Middle frontal gyrus (tissue), 1 donor: ENCODE measurements around the gene AKAP13.

ENCODE experiments used
- DNase-seq: peaks from one replicate; pipeline ENCODE4 v3.0.0-alpha.2; 2015; ENCODE audit warnings: low spot score; ENCODE audit errors: extremely low spot score

Gene AKAP13

DNA sequence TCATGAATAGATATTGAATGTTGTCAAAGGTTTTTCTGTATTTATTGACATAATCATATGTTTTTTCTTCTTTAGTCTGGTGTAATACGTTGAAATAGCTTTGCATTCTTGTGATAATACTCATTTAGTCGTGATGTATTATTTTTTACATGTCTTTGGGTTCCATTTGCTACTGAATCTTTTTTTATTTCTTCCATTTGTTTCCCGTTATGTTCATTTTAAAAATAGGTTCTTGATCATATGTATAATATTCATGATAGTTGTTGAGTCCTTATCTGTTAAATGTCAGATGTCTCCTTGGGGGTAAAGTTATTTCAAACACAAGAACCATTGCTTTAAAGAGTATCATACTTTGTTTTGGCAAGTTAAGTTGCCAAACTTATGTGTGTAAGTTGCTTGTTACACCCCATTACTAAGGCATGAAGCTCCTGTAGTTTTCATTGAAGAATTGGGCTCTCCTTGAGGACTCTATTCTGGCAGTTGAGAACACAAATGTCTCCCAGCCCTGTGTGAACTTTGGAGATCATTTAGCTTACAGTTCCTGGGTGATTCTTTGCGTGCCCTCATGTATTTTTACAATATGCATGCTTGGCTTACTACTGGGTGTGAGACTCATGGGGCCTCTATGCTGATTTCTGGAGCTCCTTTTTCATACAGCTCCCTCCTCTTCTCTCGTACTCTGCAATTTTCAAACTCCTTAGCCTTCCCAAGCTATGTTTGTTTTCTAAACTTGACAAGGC is 8.3 kb downstream of the AKAP13 start:
- no peak for DNase-seq

DNA sequence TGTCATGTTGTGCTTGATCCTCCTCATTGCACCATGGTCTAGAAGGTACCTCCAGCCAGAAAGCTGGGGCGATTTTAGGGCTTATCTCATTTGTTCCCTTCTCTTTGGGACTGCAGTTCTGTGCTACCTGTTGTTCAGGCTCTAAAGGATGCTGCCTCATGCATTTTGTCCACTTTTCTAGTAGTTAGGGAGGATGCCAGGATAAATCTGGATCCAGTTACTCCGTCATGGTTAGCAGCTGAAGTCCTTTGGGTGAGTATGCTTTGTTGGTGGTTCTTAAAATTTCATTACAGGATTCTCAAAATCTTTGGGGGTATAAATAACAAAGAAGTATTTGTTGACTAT is 8.9 kb downstream of the AKAP13 start:
- no peak for DNase-seq

GRCh38 chr15:85389772-85390171 is 9.4 kb downstream of the AKAP13 start:
- no peak for DNase-seq

DNA sequence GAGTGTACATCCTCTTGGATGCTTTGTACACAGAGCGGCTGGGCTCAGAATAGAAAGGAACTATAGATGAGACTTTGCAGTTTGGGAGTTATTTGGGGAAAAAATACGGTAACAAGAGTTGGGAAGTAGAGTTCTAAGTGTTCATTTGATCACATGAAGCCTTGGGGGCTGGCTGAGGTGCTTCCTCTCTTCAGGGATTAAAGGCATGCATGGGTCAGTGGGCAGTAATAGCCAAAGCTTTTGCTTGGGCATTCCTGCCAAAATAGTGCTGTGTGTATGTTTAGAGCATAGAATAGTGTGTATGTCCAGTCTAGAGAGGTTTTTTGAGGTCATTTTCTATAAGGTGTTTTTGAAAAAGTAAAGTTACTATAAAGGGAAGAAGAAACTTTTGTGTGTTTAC is 12.8 kb downstream of the AKAP13 start:
- no peak for DNase-seq

- no peak for DNase-seq
Measured at GRCh38 chr15:85394554-85395333, 14.3 kb downstream of the AKAP13 start.

- no peak for DNase-seq
Measured at GRCh38 chr15:85396554-85396953, 16.2 kb downstream of the AKAP13 start.

- no peak for DNase-seq
Measured at GRCh38 chr15:85397151-85397550, 16.7 kb downstream of the AKAP13 start.

DNA sequence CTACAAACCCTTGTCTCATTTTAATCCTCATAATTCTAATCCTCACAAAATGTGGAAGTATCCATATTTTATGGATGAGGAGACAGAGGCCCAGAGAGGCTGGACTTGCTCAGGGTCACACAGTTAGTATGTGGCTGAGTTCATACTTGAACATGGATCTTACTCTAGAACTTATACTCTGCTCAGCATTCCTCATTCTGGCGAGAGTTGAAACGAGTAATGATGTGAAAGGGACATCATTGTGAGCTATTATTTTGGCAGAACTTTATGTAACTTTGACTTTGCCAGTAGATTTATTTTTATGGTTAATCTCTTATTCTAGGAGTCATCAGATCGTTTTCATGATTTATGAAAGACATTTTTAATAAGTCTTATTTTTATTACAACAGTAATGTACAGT is 17.5 kb downstream of the AKAP13 start:
- no peak for DNase-seq

GRCh38 chr15:85398822-85399221 is 18.4 kb downstream of the AKAP13 start:
- DNase-seq = no peak

GRCh38 chr15:85399627-85400026 is 19.2 kb downstream of the AKAP13 start:
- no peak for DNase-seq

GRCh38 chr15:85400606-85401005 is 20.2 kb downstream of the AKAP13 start:
- no peak for DNase-seq

GRCh38 chr15:85401108-85401774 is 20.8 kb downstream of the AKAP13 start:
- no peak for DNase-seq

DNA sequence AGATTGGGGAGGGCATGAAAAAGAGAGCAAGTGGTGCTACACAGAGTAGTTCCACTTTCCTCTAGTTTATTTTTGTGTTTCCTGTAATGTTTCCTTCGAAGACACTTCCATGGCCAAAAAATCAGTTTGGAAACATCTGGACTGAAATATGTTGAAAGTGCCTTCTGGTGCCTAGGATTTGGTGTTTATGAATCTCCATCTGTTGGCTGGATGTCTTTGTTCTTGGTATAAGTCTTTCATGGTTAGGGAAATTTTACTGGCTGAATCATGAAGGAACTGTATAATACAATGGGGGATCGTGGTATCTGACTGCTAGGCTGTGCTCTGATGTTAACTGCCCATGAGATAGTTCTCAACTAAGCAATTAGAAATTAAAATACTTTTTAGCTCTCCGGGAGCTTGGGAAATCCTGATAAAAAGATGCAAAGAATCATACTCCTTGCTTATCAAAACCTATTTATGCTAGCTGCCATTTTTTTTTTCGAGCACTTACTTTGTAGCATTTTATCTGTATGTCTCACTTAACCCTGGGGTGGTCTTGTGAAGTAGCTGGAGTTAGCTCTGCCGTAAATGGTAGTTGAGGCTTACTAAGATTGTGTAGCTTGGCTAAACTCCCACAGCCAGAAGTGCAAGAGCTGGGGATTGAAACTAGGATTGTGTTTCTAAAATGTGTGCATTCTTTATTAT is 21.9 kb downstream of the AKAP13 start:
- no peak for DNase-seq

DNA sequence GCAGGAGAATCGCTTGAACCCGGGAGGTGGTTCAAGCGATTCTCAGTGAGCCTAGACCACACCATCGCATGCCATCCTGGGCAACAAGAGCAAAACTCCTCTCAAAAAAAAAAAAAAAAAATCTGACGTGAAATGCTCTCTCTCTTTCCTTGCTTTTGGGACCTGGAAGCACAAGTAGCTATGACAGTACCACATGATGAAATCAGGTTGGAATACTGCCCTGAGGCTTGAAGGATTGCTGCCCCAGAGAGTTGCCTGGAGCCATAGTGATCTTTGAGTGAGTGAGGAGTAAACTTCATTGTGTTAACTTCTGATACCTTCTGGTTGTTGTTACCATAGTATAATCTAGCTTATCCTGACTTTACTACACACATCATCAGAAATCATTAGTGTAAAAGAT is 23.3 kb downstream of the AKAP13 start:
- no peak for DNase-seq

DNA sequence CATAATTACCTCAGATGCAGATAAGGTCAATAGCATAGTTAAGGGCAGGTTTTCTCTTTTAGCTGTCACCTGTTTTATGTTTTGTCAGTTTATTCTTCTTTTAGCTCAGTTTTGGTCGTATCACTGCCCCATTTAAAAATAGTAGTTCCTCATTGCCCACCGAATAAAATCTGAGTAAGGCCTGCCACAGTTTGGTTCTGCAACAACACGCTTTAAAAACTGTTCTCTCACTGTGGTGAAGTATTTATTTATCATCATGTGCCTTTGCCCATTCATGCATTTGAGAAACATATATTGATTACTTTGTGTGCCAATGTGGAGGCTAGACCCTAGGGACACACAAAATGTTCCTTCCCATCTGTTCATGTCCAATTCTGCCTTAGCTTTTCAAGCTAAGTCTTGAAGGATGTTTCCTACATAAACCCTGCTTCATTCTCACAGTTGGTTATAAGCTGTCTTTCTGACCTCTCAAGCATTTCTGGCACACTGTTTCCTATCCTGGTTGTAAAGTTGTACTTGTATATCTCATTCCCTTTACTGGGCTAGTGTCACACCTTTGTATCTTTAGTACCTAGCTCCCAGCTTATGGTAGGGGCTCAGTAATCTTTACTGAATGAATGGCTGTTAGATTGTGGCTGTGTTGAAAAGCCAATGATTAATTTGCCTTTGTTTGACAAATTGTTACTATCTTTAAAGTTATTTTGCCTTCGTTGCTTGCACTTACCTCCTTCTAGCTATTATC is 23.9 kb downstream of the AKAP13 start:
- no peak for DNase-seq

DNA sequence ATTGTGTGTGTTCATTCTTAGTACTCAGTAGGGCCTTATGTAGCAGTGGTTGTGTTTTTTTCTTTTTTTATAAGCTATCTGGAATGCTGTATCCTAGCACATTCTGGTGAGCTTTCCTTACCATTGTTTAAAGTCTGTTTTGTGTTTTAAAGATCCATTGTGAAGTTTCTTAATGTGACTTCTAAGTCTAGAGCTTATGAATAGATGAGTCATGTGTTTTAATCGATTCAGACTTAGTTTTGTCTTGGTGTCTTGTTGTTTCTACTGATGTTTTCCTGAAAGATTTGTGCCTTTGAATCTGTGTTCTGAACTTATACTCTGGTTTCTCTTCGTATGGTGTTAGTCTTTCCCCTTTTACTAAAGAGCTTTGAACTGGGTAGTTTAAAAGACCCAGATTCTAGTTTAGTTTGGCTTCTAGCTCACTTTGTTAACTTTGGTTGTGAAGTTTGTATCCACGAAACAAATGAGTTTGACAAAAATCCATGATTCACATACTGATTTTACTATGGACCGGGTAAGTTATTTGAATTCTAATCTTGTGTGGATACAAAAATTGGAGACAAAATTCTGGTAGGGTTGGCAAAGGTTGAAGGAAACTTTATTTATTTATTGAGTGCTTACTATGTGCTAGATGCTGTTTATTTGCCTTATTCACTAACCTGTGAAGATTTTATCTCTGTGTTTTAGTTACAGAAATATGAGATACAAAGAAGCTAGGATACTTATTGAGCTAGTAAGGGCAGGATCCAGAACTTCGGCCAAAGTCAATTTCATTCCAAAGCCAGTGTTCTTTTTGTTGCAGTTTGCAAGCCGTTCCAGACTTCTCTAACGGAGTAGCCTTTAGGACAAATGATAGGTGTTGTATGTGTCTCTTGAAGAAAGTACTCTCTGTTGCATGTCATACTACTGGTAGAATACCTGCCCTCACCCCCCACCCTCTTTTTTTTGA is 24.8 kb downstream of the AKAP13 start:
- no peak for DNase-seq

DNA sequence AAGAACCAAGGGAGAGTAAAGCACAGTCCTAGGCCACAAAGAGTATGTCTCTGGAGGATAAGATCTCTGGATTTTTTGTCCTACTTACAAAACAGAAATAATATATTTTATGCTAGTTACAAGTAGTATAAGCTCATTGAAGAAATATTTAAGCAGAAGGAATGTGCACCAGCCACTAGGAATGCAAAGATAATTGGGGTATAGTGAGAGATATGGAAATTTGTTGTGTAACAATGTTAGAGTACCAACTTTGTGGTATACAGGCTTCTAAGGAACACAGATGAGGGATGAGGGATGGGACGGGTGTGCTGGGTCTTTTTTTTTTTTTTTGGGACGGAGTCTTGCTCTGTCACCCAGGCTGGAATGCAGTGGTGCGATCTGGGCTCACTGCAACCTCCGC is 26.5 kb downstream of the AKAP13 start:
- no peak for DNase-seq

DNA sequence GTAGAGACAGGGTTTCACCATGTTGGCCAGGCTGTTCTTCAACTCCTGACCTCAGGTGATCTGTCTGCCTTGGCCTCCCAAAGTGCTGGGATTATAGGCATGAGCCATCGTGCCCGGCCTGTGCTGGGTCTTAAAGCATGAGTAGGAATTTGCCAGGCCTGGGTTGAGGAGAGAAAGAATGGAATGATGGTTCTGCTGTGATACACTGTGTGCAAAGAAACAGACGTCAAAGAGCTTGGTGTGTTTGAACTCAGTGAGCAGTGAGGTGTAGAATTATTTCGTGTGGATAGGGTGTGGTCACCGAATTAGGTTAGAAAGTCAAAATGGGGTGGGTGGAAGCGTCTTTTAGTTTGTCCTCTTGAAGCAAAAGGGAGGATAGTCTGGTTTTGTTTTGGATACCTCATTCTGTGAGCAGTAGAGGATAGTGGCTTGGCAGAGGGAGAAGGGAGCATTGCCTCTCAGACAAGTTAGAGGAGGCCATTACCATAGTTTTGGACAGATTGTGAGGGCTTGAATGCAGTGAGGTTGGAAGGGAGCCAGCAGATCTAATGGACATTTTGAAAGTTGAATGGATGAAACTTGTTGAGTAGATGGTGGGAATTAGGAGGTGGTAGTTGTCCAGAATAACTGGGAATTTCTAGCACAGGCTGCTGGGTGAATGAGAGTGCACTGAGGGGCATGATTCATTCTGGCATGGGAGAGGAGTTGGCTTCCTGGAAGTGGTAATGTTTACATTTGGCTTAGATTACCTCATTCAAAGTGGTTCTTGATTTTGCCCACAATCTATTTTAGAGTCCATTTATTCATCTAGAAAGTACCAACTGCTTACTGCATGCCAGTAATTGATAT is 27.2 kb downstream of the AKAP13 start:
- no peak for DNase-seq

DNA sequence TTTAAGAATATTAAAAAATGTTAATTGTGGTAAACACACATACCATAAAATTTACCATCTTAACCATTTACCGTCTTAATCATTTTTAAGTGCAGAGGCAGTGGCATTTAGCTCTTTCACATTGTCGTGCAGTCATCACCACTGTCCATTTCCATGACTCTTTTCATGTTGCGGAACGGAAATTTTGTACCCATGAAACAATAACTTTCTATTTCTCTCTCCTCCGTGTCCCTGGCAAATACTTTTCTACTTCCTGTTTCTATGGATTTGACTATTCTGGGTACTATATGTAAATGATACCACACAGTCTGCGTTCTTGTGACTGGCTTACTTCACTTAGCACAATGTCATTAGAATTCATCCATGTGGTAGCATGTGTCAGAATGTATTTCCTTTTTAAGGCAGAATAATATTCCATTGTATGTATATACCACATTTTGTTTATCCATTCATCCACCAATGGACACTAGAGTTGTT is 27.9 kb downstream of the AKAP13 start:
- no peak for DNase-seq
